GM19035 (cell line): ENCODE measurements around the gene TEX2.
"Not testable (repeated sequence)": the region's sequence is repeated elsewhere in the genome, so short reads cannot be mapped to it uniquely, and the experiment has no call there.

Source experiments
- ATAC-seq: cut with Tn5 transposase; IDR thresholded peaks from one replicate; pipeline ENCODE4 v1.9.1; 2021; ENCODE audit not compliant: unreplicated experiment

The TEX2 gene

DNA sequence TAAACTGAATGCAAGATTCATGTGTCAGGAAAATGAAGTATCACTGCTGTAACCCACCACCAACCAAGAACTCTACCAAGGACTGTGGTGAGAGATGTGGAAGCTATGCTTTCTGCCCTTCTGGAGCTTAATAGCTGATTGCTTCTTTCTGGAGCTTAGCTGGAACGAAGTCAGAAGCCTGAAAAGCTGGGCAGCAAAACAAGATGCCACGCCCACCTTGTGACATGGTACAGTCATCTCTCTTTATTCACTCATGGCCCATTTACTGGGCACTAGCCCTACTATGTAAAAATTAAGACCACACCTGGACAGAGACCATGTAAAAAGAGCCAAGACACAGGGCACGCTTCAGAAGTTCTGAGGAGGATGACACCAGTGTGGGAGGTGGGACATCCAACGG is 48.1 kb downstream of the TEX2 start:
- no peak for ATAC-seq

DNA sequence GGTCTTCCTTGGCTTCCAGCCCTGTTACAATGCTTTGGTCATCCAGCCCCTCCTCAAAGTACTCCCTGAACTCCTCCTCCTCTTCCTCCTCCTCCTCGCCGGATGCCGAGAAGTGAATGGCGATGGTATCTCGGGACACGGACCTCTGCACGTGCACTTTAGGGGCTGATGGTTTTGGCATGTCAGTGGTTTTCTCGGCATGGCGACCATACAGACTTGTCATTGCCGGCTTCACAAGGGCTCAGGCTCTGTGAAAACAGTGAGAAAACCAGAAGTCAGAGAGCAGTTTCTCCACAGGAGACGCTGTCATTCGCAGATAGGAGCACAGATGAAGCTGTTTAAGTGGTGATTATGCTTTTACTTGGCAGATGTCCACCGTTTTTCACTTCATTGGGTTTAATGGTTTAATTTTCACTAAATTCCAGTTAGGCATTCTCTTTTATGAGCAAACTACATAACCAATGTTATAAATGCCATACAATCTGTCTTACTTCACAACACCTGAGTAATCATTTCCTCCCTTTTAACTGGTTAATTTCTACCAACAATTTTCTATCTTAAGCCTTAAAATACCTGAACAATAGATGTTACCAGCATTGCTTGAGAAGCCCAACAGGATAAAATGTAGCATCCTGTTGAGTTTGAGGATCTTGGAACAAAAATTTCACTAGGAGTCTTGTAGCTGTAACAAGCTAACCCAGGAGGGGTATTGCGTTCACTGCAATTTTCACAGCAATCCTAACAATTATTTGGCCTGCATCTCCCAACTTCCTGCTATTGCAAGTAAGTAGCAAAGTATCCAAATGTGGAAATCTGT is 48.9 kb downstream of the TEX2 start:
- no peak for ATAC-seq

DNA sequence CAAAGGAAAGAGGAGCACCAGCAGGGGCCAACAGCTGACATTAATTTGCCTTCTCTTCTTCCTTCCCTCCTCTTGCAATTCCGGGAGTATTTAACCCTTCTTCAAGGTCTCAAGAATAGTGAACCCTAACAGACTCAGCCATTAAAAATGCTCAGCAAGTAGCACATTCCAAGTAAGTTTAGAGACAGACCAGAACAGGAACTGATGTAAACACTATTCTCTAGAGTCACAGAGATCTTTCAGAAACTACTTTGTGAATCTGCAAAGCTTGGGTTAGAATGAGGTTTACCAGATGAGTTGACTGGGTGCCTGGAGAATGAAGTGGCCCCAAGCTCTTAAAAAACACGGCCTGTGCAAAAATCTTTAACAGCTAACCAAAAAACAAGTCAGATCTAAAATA is 50.9 kb downstream of the TEX2 start:
- no peak for ATAC-seq

DNA sequence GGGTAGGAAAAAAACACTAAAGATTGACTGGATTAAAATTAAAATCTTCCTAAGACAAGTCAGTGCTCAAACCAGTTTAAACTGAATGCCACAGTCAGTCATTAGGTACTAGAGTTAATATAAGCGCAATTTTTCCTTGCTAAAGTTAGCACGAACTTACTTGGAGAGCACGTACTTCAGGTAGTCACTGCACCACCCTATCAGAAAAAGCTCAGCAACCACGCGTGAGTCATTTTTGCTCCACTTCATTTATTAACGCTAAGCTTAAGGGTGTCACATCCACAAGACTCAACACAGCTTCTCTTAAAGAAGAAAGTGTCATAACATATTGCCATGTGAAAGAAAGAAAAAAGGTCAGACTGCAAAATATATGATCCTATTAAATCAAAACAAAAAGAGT is 53.1 kb downstream of the TEX2 start:
- ATAC-seq: no peak

DNA sequence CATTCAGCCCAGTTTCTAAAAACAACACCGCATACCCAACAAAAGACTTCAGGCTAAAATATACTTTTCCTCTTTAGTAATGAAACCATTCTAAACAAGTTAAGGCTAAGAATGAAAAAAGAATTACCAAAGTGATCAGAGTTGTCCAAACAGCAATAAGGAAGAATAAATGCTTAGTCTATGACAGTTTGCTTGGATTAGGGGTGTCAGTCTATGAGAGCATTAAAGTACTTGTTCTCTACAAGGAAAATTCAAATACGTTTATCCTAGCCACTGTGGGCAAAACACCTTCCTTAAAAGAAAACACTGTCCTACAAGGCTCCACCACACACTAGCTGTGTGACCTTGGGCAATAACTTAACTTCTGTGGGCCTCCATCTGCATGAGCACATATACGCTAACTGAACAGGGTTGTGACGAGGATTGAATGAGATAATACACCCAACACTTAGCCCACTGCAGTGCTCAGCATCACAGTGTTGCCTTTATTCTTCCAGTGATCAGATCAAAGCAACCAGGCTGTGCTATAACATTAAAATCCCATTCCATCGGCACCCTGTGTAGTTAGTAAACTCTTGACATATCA is 53.6 kb downstream of the TEX2 start:
- no peak for ATAC-seq

DNA sequence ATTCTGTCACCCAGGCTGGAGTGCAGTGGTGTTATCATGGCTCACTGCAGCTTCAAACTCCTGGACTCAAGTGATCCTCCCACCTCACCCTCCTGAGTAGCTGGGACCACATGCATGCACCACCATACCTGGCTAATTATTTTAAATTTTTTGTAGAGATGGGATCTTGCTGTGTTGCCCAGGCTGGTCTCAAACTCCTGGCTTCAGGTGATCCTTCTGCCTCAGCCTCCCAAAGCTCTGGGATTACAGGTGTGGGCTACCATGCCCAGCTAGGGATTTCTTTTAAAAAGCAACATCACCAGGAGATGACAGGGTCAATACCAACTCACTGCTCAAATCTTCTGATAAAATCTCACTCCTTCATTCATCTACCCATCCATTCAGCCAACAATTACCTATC is 54.4 kb downstream of the TEX2 start:
- not testable (repeated sequence) for ATAC-seq

DNA sequence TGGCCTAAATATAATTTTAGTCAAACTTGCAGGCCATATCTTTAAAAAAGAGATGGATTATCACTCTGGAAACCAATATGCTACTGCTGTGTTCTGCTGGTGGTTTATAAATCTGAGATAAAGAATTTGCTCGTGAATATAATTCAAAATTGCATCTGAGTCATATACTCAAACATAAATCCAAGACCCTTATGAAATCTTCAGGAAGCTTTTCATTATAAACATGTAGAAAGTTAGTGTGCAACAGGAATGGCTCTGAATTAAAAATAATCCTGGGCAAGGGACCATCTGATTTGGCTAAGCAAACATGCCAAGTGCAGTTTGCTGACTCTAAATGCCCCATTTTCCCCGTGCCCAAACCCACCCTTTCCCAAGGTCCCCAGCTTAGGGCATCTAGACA is 57.3 kb downstream of the TEX2 start:
- ATAC-seq: no peak

DNA sequence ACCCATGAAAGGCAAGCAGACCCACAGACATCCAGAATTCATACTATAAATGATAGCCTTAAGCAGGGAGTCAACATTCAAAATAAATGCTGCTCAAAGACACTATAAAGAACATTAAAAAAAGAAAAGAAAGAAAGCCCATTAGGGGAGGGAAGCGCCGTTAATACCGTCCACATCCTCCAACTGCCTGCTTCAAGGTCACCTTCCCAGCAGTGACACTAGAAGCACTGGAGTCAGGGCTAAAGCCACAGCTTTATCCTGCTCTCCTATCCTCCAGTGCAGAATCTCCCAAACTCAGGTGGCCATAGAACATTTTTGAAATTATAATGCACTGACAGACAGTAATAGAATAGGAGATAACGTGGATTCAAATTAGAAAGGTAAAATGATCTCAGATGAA is 59.4 kb downstream of the TEX2 start:
- no peak for ATAC-seq

DNA sequence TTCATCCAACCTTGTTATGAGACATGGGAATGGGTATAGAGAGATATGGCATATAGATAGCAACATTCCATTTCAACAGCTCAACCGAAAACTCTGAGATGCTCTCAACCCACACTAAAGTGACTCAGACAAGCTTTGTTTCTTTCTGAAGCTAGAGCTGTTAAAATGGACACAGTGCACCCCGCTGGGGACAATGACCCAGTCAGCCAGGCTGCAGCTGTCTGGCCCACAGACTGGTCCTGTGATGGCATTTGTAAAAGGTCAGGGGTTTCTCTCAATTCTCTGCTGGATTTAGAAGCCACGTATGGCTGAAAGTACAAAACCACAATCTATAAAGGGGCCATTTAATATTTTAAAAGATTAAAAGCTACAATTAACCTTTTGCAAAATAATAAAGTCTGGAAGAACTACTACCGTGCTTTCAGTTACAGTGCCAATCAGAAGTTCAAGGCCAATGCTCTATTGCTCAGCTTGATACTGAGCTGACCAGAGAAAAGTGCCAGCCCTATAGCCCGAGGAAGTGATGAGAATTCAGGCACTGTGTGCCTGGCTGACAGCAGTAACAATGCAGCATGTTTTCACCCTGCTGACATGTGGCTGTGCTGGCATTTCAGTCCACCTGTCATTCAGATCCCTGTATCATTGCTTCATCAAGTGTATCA is 60.2 kb downstream of the TEX2 start:
- ATAC-seq: no peak

DNA sequence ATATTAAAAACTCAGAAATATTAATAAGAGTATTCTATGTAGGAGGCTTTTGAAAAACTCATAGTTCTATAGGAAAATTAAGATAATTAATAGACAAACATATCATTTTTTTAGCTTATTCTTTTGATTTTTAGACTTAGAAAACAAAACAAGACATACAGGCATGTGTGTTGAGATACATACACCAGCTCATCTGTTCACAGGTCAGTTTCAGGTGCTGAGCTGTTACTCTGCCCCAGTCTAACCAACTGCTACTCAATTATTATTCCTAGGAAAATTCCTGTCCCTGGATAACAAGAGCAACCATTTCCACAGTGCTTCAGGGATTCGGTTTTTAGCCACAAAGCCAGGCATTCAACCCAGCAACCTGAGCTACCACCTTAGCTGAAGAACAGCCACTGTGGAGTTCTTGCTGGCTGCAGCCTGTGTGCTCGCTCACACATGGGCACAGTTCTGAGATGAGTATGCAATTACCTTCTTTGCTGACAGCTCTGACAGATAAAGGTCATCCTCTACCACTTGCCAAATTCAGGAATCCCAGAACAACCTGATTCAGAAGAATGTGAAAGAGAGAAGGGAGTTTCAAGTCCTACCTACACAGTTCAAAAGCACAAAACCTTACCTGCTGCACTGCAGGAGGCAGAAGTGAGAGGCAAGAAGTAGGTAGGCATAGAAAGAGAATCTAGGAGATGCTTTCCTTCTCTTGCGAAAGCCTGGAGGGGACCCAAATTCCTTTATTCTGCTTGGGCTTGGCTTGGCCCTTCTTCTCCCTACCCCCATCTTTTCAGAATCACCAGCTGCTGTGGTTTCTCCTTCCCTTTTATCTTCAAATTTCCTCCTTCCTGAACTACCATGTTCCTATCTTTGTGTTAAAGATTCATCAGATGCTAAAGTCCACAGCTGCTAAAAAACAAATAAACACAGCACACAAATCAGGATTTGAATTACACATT is 62.7 kb downstream of the TEX2 start:
- no peak for ATAC-seq

DNA sequence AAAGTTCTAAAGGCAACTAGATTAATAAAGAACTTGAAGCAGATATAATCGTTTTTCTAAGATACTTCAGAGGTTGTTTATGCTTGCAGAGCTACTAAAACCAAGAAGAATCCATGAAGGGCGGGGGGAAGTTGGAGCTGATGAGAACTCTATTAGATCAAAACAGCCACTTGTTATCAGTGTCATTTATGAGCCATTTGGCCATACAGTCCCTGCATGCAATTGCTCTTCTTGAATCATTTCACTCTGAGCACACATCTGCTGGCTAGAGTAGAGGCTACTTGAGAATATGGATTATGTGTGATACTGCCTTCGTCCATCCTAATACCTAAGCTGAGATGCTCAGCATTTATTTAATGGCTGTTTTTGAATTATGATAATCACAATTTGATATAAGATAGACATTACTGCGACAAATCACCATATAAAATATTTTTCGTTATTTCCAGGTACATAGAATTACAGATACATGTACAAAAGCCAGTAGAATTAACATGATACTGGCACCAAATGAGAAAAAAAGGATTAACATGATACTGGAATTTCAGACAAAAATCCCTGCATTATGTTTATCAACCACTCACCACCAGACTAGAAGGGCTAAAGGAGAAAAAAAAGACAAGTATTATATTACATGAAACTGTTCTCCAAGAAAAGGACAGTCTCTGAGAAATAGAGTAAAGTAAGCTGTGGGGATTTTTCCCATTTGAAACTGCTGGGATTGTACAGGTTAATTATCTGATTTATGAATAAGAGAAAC is 64.5 kb downstream of the TEX2 start:
- no peak for ATAC-seq

DNA sequence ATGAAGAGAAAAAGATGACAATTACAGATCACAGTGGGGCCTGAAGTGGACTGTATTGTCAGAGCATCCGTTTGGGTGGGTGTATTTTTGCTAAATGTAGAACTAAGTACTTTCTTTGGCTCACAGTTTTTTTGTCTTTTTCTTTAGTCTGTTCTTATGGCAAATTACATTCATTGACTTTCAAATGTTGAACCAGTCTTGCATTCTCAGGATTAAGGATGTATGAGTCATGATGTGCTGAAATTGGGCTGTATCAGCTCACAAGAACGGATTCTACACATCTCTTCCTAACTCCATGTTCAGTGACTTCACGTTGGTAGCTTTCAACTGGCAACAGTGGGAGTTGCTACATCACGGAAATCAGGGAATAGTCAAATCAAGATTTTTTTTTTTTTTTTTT is 66.5 kb downstream of the TEX2 start:
- ATAC-seq: no peak

DNA sequence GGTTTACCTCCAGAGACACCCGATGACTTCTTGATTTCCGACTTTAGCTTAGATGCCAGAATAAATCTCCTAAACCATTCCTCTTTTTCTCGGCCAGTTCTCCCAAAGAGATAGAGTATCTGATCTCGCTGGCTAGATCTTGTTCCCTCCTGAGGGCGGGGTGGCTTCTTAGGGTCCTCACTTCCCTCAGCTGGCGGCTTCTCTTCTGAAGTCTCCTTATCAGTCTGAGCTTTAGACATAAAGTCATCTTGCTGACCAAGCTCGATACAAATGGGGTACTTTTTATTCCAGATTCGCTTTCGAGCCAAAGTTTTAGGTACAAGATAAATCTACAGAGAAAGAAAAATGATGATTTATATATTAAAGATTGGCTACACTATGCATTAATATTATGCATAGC is 69.5 kb downstream of the TEX2 start:
- no peak for ATAC-seq

DNA sequence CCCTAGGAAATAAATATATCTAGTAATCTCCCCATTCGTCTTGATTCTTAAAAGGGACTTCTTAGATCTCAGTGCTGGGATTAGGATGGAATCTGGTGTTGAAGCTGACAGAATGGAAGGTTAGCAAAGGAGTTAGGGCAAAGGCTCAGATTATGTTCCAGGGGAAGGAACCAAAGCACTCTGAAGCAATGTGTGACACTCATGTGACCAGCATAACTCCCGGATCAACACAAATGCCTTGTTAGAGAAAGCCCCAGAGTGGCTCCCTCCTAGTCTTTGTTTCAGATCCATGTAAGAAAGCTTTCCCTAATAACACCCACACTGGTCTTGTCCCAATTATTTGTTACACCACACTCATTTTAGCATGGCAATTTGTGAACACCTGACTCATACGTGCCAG is 70.5 kb downstream of the TEX2 start:
- no peak for ATAC-seq

DNA sequence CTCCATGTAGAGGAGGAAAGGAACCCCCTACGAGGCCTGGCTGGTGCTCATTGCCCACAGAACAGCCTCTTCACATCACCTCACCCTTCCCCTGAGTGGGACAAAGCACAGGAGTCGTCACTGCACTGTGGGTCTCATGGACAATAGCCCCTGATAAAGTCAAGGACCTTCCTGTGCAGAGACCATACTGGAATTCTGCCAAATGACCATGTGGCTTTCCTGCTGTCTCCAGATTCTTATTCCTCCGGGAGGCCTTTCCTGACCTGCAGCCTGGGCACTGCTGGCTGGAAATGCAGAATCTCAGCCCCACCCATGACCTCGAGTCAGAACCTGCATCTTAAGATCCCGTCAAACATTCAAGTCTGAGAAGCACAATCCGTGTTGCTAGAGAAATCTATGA is 72.6 kb downstream of the TEX2 start:
- ATAC-seq: no peak

DNA sequence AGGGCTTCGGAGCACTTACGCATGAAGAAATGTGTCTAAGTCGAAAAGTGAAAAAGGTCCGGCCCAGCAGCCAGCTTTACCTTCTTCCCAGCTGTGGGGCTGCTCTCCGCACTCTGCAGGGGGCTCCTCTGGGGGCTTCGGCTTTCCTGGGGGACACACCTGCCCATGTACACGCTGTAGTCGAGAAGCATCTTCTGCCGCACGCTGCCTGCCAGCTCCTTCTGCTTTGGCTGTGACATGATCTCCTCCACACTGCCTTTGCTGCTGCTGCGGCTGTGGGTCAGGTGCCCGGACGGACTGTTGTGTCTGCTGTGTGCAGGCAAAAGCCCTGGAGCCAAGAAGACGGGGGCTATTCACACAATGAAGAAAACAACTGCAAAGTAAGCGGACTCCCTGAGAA is 75.0 kb downstream of the TEX2 start:
- ATAC-seq: no peak

DNA sequence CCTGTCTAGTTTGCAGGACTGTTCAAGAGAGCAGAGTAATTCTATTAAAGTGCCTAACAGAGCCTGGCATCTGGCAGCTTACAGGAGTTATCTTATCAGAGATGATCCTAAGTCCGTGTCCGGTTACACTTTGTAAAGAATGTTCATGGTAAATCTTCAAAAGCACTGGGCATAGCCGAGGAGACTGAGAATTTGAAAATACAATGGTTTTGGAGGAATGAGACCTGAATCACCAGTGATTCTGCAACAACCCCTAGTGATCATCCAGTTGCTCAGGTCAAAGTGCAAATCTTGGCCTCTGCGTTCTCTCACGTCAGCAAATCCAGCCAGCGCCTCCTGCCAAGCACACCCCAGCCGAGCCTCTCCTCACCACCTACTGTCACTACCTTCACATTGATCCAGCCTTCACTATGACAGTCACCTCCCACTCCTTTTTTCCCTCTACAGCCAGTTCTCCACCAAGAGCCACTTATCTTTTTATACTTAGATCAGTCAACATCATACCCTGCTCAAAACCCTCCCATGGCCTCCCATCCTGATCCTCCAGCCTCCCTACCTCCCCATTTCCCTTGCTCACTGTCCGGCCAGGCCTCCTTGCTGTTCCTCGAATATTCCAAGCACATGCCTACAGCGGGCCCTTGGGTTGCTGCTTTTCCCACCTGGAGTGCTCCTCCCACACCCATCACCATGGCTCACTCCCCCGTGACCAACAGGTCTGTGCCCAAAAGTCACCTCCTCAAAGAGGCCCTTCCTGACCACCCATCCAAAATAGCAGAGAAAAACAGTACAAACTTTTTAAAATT is 75.8 kb downstream of the TEX2 start:
- no peak for ATAC-seq

DNA sequence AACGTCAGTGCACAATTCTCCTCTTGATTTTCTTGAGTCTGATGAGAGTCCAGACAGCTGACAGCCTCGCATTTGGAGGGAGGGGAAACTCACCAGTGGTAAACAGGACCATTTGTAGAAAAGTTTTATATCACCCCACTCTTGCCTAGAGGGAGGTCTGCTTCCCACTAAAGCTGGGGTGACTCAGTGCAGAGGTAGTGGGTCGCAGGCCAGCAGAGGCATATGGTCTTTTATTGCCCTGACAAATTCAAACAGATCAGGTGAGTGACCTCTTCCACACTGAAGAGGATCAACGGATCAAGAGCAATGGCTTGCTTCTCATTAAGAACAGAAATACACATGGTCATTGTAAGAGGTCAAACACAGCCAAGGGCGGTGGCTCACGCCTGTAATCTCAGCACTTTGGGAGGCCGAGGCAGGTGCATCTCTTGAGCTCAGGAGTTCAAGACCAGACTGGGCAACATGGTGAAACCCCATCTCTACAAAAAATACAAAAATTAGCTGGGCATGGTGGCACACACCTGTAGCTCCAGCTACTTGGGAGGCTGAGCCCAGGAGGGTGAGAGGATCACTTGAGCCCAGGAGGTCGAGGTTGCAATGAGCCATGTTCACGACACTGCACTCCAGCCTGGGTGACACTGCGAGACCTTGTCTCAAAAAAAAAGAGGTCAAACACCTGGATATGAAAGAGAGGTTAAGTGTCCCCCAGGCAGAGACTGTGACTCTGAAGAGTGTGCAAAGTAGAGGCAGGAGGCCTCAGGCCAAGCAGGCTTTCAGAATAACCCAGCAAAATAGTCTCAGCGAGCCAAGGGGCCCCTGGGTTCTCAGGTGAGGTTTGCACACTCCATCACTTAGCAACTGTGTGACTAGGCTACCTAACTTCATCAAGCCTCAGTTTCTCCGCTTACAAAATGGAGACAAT is 76.6 kb downstream of the TEX2 start:
- no peak for ATAC-seq

DNA sequence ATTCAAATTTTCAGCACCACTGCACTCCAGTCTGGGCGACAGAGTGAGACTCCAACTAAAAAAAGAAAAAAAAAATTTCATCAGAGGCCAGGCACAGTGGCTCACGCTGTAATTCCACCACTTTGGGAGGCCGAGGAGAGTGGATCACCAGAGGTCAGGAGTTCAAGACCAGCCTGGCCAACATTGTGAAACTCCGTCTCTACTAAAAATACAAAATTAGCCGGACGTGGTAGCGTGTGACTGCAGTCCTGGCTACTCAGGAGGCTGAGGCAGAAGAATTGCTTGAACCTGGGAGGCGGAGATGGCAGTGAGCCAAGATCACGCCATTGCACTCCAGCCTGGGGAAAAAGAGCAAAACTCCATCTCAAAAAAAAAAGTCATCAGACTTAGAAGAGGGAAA is 77.5 kb downstream of the TEX2 start:
- ATAC-seq: not testable (repeated sequence)
